Globus pallidus (tissue), 1 donor: Measurements from ENCODE around the gene GPATCH2L.

ENCODE experiments used
- DNase-seq: peaks from one replicate; pipeline ENCODE4 v3.0.0-alpha.2; 2015; ENCODE audit warnings: low spot score

GPATCH2L gene

GRCh38 chr14:76151398-76152332 lies at the start of gene GPATCH2L:
Gene GPATCH2L, plus strand, starts transcription at chr14:76151922. Its CDS starts 2,442 bp downstream, at chr14:76154364.
- DNase-seq, result peak; percentile 90

- DNase-seq, result no peak
These were observed 46.8 kb upstream of the GPATCH2L start for GRCh38 chr14:76104802-76105355.

GRCh38 chr14:76106188-76106587 lies 45.5 kb upstream of the GPATCH2L start:
- DNase-seq, result no peak

- DNase-seq, result no peak
These were observed 42.4 kb upstream of the GPATCH2L start for GRCh38 chr14:76109087-76109880.

- no peak for DNase-seq
These were observed 38.7 kb upstream of the GPATCH2L start for GRCh38 chr14:76112889-76113624.

GRCh38 chr14:76113691-76114090 lies 38.0 kb upstream of the GPATCH2L start:
- DNase-seq, result no peak

GRCh38 chr14:76115010-76115422 lies 36.7 kb upstream of the GPATCH2L start:
- no peak for DNase-seq

- DNase-seq, result no peak
These were observed 33.8 kb upstream of the GPATCH2L start for GRCh38 chr14:76117789-76118484.

- DNase-seq, result no peak
These were observed 33.1 kb upstream of the GPATCH2L start for GRCh38 chr14:76118594-76118993.

GRCh38 chr14:76121089-76121748 lies 30.5 kb upstream of the GPATCH2L start:
- DNase-seq, result no peak

- no peak for DNase-seq
These were observed 28.1 kb upstream of the GPATCH2L start for GRCh38 chr14:76123426-76124225.

- DNase-seq, result no peak
These were observed 26.2 kb upstream of the GPATCH2L start for GRCh38 chr14:76125511-76125910.

GRCh38 chr14:76126076-76126475 lies 25.6 kb upstream of the GPATCH2L start:
- DNase-seq, result no peak

- no peak for DNase-seq
These were observed 21.7 kb upstream of the GPATCH2L start for GRCh38 chr14:76129851-76130576.

GRCh38 chr14:76131071-76131965 lies 20.4 kb upstream of the GPATCH2L start:
- DNase-seq, result no peak

- no peak for DNase-seq
These were observed 18.6 kb upstream of the GPATCH2L start for GRCh38 chr14:76133103-76133502.

- no peak for DNase-seq
These were observed 17.5 kb upstream of the GPATCH2L start for GRCh38 chr14:76134231-76134630.

- no peak for DNase-seq
These were observed 16.0 kb upstream of the GPATCH2L start for GRCh38 chr14:76135722-76136121.
